Activated CD4-positive, alpha-beta T cell treated with anti-CD3 and anti-CD28 coated beads, Interleukin-2, amount 10 ng/mL, durations not matched to agents 7 days and 5 days (primary cell): ENCODE measurements around the gene NXT1. TPM values are rescaled to one million over a fixed set of nuclear protein-coding genes. Genes with fewer than 3 reads are reported as not detected.
"Not testable (repeated sequence)": the region's sequence is repeated elsewhere in the genome, so short reads cannot be mapped to it uniquely, and the experiment has no call there.

Experiments
- CTCF ChIA-PET: fragments of 350-600 bp; sonication (Branson Sonifier 250); formaldehyde crosslinking; loops from one replicate; lab custom pipeline; 2021; ENCODE audit warnings: antibody characterized with exemption; lab: Charles Lee
- POLR2A ChIA-PET: fragments of 350-600 bp; sonication (Branson Sonifier 250); formaldehyde crosslinking; loops from one replicate; lab custom pipeline; 2021; ENCODE audit warnings: antibody characterized with exemption; lab: Charles Lee
- DNase-seq: peaks from one replicate; pipeline ENCODE4 v3.0.0-alpha.2; 2020
- H3K27ac Mint-ChIP-seq: one replicate; pipeline ENCODE4 v1.8.0; 2021; ENCODE audit warnings: mild to moderate bottlenecking, moderate library complexity, mixed read lengths
- H3K27me3 Mint-ChIP-seq: one replicate; pipeline ENCODE4 v1.8.0; 2021; ENCODE audit warnings: mixed read lengths
- H3K36me3 Mint-ChIP-seq: one replicate; pipeline ENCODE4 v1.8.0; 2021; ENCODE audit warnings: low read depth, mixed read lengths
- H3K4me1 Mint-ChIP-seq: one replicate; pipeline ENCODE4 v1.8.0; 2021; ENCODE audit warnings: mixed read lengths
- H3K4me3 Mint-ChIP-seq: one replicate; pipeline ENCODE4 v1.8.0; 2021; ENCODE audit warnings: mild to moderate bottlenecking, moderate library complexity, mixed read lengths
- H3K9me3 Mint-ChIP-seq: one replicate; pipeline ENCODE4 v1.8.0; 2021; ENCODE audit warnings: mixed read lengths
- total RNA-seq, 2 experiments: library from RNA; stranded (reverse); gene quantifications; one replicate each; pipeline ENCODE4 v1.2.3, GENCODE V29; 2021

Gene NXT1
- total RNA-seq, 2 experiments from 2014 or later: 28.1 to 28.2 TPM

DNA sequence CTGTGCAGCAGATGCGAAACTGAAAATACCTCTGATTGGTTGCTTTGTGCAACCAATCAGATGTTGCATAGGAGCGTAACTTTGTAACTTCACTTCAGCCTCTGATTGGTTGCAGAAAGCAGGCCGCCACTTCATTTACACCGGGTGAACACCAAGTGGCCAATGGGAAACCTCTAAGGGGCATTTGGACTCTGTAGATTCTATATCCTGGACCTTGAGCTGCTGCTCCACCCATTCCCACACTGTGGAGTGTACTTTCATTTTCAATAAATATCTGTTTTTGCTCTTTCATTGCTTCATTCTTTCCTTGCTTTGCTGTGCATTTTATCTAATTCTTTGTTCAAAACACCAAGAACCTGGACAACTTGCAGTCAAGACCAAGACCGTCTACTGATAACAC is 14.1 kb upstream of the NXT1 start:
- CTCF ChIA-PET: no interaction called here
- Mint-ChIP-seq H3K4me1 (peaks cover 11% of the 10 kb centered on the region), H3K36me3 (no peaks in the 10 kb centered on the region), H3K4me3 (no peak overlapping the region), H3K9me3 (no peaks in the 10 kb centered on the region), H3K27ac (peak overlapping the region; percentile 80), H3K27me3 (no peaks in the 10 kb centered on the region)
- DNase-seq: no peak
- POLR2A ChIA-PET: no interaction called here

DNA sequence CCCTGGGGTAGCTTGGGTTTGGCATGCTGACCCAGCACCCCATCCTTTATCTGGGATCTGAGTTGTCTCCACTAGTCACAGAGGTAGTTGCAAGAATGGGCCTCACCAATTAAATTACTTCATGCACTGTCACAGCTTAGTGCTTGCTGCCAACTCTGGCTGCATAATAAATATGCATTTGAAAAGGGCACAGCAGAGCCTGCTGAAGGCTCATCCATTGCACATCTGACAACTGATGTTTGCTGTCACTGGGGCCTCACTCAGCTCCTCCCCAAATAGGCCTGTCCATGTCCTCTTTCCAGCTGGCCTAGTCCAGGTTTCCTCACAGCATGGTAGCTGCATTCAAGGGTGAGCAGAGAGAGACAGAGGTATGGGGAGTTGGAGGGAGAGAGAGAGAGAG is 13.3 kb upstream of the NXT1 start:
- CTCF ChIA-PET: interaction anchor here (0.6 to 2.2 kb wide), 2 partner anchors 13 to 83 kb away, joined by 5 to 6 read pairs; partner anchors contain the start of gene NXT1
- Mint-ChIP-seq H3K27ac (no peak overlapping the region), H3K27me3 (no peaks in the 10 kb centered on the region), H3K4me3 (no peak overlapping the region), H3K4me1 (peaks cover 11% of the 10 kb centered on the region), H3K36me3 (no peaks in the 10 kb centered on the region), H3K9me3 (no peaks in the 10 kb centered on the region)
- DNase-seq: no peak
- POLR2A ChIA-PET: no interaction called here

DNA sequence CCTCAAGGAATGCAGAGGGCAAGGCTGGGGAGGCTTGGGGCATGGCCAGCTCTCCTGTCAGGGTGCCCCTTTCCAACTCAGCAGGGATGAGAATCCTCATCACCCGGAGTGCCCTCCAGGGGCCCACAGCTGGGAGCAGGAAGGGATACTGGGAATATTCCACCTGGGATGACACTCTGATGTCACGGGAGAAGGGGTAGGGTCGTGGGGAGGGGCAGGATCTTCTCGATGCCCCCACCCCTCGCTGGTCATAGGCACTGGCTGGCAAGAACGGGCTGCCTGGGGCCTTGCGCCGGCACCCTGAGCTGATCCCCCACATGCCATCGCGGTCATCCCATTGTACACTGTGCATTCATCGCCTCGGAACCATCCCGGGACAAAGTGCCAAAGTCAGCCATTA is 10.6 kb upstream of the NXT1 start:
- no peaks in the 10 kb centered on the region for H3K27me3 Mint-ChIP-seq
- no peaks in the 10 kb centered on the region for H3K36me3 Mint-ChIP-seq
- H3K4me3 Mint-ChIP-seq: no peak overlapping the region
- no peak for DNase-seq
- H3K27ac Mint-ChIP-seq: no peak overlapping the region
- ChIA-PET CTCF (interaction anchor here (0.9 to 1.1 kb wide), 4 partner anchors 10 to 648 kb away, joined by 3 to 4 read pairs (median 4); partner anchors contain the start of gene NXT1), POLR2A (interaction anchor here (1.1 kb wide), 1 partner anchor 648 kb away, joined by 3 read pairs; no protein-coding TSS in a partner anchor)
- no peaks in the 10 kb centered on the region for H3K9me3 Mint-ChIP-seq
- peaks cover 8% of the 10 kb centered on the region for H3K4me1 Mint-ChIP-seq

GRCh38 chr20:23340524-23340923 is 10.1 kb upstream of the NXT1 start:
- H3K27me3 Mint-ChIP-seq: no peaks in the 10 kb centered on the region
- POLR2A ChIA-PET: interaction anchor here (1.1 kb wide), 1 partner anchor 649 kb away, joined by 3 read pairs; no protein-coding TSS in a partner anchor
- CTCF ChIA-PET: interaction anchor here (0.9 to 1.2 kb wide), 5 partner anchors 9 to 232 kb away, joined by 3 to 4 read pairs (median 4); partner anchors contain the start of gene NXT1
- H3K4me3 Mint-ChIP-seq: no peak overlapping the region
- no peaks in the 10 kb centered on the region for H3K36me3 Mint-ChIP-seq
- DNase-seq: peak; percentile 42
- no peaks in the 10 kb centered on the region for H3K9me3 Mint-ChIP-seq
- no peak overlapping the region for H3K27ac Mint-ChIP-seq
- H3K4me1 Mint-ChIP-seq: peaks cover 8% of the 10 kb centered on the region

- no peak for DNase-seq
- H3K27me3 Mint-ChIP-seq: no peaks in the 10 kb centered on the region
- H3K9me3 Mint-ChIP-seq: no peaks in the 10 kb centered on the region
- H3K4me3 Mint-ChIP-seq: no peak overlapping the region
- POLR2A ChIA-PET: no interaction called here
- peaks cover 8% of the 10 kb centered on the region for H3K4me1 Mint-ChIP-seq
- CTCF ChIA-PET: interaction anchor here (0.6 to 1.2 kb wide), 5 partner anchors 9 to 233 kb away, joined by 3 to 4 read pairs (median 4); no protein-coding TSS in a partner anchor
- no peaks in the 10 kb centered on the region for H3K36me3 Mint-ChIP-seq
- no peak overlapping the region for H3K27ac Mint-ChIP-seq
Measured at GRCh38 chr20:23341073-23341472, 9.5 kb upstream of the NXT1 start.

DNA sequence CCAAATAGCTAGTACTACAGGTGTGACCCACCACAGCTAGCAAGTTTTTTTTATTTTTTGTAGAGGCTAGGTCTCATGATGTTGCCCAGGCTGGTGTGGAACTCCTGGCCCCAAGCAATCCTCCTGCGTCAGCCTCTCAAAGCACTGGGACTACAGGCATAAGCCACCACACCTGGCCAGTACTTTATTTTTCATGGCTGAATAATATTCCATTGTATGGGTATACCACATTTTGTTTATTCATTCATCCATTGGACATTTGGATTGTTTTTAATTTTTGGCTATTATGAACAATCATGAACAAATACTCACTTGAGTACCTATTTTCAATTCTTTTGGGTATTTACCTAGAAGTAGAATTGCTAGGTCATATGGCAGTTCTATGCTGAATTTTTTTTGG is 7.0 kb upstream of the NXT1 start:
- no peaks in the 10 kb centered on the region for H3K9me3 Mint-ChIP-seq
- DNase-seq: no peak
- CTCF ChIA-PET: no interaction called here
- no peaks in the 10 kb centered on the region for H3K36me3 Mint-ChIP-seq
- H3K27ac Mint-ChIP-seq: no peak overlapping the region
- POLR2A ChIA-PET: no interaction called here
- no peaks in the 10 kb centered on the region for H3K27me3 Mint-ChIP-seq
- H3K4me3 Mint-ChIP-seq: no peak overlapping the region
- peaks cover 4% of the 10 kb centered on the region for H3K4me1 Mint-ChIP-seq

DNA sequence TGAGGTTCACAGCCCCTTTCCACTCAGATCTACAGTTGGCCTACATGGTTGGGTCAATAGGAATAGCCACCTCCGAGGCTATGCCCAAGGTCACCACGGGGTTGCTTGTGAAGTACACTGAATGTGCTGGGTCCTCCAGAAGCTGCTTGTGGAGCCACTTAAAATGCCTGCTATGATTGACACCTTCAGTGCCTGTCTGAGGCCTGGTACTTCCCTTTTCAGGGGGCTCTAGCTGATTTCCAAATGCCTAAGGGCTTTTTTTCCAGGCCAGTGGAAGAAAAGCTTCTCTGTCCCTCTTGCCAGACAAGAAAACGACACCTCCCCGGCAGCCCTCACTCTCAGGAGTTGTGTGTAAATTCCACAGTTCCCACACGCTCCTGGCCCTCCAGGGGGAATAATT is 6.3 kb upstream of the NXT1 start:
- no peak for DNase-seq
- Mint-ChIP-seq H3K4me1 (peaks cover 10% of the 10 kb centered on the region), H3K9me3 (no peaks in the 10 kb centered on the region), H3K4me3 (no peak overlapping the region), H3K36me3 (no peaks in the 10 kb centered on the region), H3K27ac (no peak overlapping the region), H3K27me3 (no peaks in the 10 kb centered on the region)
- CTCF ChIA-PET: no interaction called here
- POLR2A ChIA-PET: no interaction called here

DNA sequence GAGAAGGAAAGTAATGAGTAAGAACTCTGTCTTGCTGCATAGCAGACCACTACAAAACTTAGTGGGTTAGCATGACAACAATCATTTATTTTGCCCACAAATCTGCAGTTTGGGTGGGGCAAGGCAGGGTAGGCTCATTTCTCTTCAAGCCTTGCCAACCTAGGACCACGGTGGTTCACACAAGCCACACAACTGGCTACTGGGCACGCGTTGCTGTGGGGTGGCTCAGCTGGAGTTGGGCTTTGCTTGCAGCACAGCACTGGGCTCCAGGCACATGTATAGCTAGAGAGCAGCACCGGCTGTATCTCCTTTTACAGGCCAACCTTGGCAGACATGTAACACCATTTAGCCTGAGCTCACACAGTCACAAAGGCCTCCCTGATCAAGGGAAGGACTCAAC is 4.6 kb upstream of the NXT1 start:
- no peaks in the 10 kb centered on the region for H3K36me3 Mint-ChIP-seq
- ChIA-PET CTCF (no interaction called here), POLR2A (no interaction called here)
- H3K4me3 Mint-ChIP-seq: no peak overlapping the region
- peaks cover 16% of the 10 kb centered on the region for H3K4me1 Mint-ChIP-seq
- no peak overlapping the region for H3K27ac Mint-ChIP-seq
- DNase-seq: no peak
- H3K27me3 Mint-ChIP-seq: no peaks in the 10 kb centered on the region
- H3K9me3 Mint-ChIP-seq: no peaks in the 10 kb centered on the region

DNA sequence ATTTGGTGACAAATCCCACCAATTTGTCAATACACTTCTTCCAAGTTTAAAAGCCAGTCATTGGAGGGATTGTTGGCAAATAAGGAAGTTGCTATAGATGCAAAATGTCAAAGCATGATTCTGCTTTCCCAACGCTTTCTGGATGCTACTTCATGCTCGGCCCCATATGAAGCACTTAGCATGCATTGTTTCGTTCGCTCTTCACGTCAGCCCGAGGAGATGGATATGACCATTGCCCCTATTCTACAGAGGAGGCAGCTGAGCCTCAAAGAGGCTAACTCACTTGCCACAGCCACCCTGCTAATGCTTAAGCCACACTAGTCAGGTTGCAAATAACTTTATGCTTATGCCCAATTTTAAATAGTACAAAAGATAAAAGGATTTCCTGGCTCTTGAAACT is 2.8 kb upstream of the NXT1 start:
- Mint-ChIP-seq H3K27ac (no peak overlapping the region), H3K36me3 (peaks cover 3% of the 10 kb centered on the region), H3K4me1 (peaks cover 28% of the 10 kb centered on the region), H3K4me3 (no peak overlapping the region), H3K27me3 (no peaks in the 10 kb centered on the region), H3K9me3 (no peaks in the 10 kb centered on the region)
- CTCF ChIA-PET: no interaction called here
- no peak for DNase-seq
- POLR2A ChIA-PET: no interaction called here

- H3K27ac Mint-ChIP-seq, H3K9me3 Mint-ChIP-seq, POLR2A ChIA-PET, DNase-seq, H3K27me3 Mint-ChIP-seq, H3K36me3 Mint-ChIP-seq: not testable (repeated sequence)
- Mint-ChIP-seq H3K4me3 (peak overlapping the region; percentile 82), H3K4me1 (peaks cover 32% of the 10 kb centered on the region)
- CTCF ChIA-PET: interaction anchor here (1.5 kb wide), 1 partner anchor 14 kb away, joined by 4 read pairs; no protein-coding TSS in a partner anchor
Measured at GRCh38 chr20:23348510-23348909, 2.1 kb upstream of the NXT1 start.

DNA sequence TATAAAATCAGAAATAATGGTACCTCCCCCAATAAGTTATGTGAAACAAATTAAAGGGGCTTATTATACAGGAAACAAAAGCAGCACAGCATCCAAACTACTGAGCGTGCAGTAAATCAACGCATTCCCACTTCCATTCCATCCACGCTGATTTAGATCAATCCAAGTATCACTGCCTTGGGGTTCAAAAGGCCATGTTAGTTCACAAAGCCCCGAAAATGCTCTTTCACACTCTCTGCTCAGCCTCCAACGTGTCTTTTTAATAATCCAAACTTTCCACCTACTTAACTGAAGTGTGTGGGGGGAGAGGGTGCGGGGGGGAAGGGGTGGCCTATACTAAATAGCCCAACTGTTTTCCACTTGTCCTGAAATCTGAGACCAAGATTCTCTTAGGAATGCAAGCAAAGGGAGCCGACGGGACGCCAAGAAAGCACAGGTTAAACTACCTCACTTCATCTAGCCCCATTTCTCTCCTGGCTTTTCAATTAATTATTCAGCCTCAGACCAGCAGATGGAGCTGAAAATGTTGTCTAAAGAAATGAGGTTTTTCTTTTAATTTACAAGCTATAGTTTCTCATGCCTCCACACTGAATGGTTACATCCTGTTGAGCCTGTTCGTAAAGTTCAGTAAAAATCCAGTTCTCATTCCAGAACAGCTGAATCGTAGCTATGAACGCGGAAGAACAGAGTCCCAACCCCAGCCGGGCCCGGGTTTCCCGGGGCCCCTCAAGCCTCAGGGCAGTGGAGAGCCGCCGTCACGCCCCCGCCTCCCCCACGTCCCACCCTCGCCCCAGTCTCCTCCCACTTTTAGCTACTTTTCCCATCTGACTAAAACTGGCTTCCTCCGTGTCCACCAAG is 1.0 kb upstream of the NXT1 start:
- POLR2A ChIA-PET: interaction anchor here (0.8 to 1.0 kb wide), 4 partner anchors 8 to 209 kb away, joined by 3 to 6 read pairs (median 4); partner anchors contain the start of gene NAPB
- Mint-ChIP-seq H3K9me3 (no peaks in the 10 kb centered on the region), H3K4me1 (peaks cover 32% of the 10 kb centered on the region), H3K27ac (peak overlapping the region; percentile 100), H3K27me3 (no peaks in the 10 kb centered on the region), H3K36me3 (peaks cover 7% of the 10 kb centered on the region), H3K4me3 (peak overlapping the region; percentile 82)
- CTCF ChIA-PET: interaction anchor here (0.6 to 1.8 kb wide), 15 partner anchors 8 to 299 kb away, joined by 3 to 9 read pairs (median 3); partner anchors contain the start of gene NAPB
- DNase-seq: peak; percentile 74

GRCh38 chr20:23350904-23351838 is 580 bp downstream of the NXT1 start:
- Mint-ChIP-seq H3K27ac (peak overlapping the region; percentile 100), H3K27me3 (no peaks in the 10 kb centered on the region), H3K4me3 (peak overlapping the region; percentile 82), H3K9me3 (no peaks in the 10 kb centered on the region), H3K36me3 (peaks cover 16% of the 10 kb centered on the region), H3K4me1 (peaks cover 34% of the 10 kb centered on the region)
- ChIA-PET POLR2A (interaction anchor here (0.7 to 1.4 kb wide), 2 partner anchors 70 to 498 kb away, joined by 3 to 4 read pairs; partner anchors contain the start of gene NAPB), CTCF (interaction anchor here (1.4 to 1.8 kb wide), 6 partner anchors 8 to 70 kb away, joined by 3 to 9 read pairs (median 4); partner anchors contain the start of gene NAPB)
- peak; percentile 71 for DNase-seq
